KMS-11 (cell line): ENCODE results near the gene REEP1.
A peak's percentile ranks its signal among the peaks of the same experiment; 100 is the strongest.

ENCODE experiments used
- H2AFZ ChIP-seq: fragments of 200-600 bp; sonication (generic); 2 replicates; pipeline ENCODE4 v1.6.1; 2016; ENCODE audit warnings: antibody characterized with exemption, mixed run types, low read depth
- H3K27ac ChIP-seq: fragments of 200-600 bp; sonication (generic); 2 replicates; pipeline ENCODE4 v1.6.1; 2016; ENCODE audit warnings: mild to moderate bottlenecking, mixed run types
- H3K27me3 ChIP-seq: fragments of 200-600 bp; sonication (generic); 2 replicates; pipeline ENCODE4 v1.6.1; 2017; ENCODE audit warnings: mild to moderate bottlenecking, low read depth, mixed run types, moderate library complexity; ENCODE audit not compliant: insufficient read depth
- H3K36me3 ChIP-seq: fragments of 200-600 bp; sonication (generic); 2 replicates; pipeline ENCODE4 v1.6.1; 2017; ENCODE audit warnings: mild to moderate bottlenecking, mixed run types; ENCODE audit not compliant: insufficient read depth
- H3K4me1 ChIP-seq: fragments of 200-600 bp; sonication (generic); 2 replicates; pipeline ENCODE4 v1.6.1; 2016; ENCODE audit warnings: mild to moderate bottlenecking, low read depth, mixed run types; ENCODE audit not compliant: poor library complexity, severe bottlenecking
- H3K4me2 ChIP-seq: fragments of 200-600 bp; sonication (generic); 2 replicates; pipeline ENCODE4 v1.7.0; 2016; ENCODE audit warnings: mild to moderate bottlenecking, mixed run types
- H3K4me3 ChIP-seq: fragments of 200-600 bp; sonication (generic); IDR thresholded peaks from 2 replicates; pipeline ENCODE4 v1.6.1; 2017; ENCODE audit warnings: low read depth, low read length, mixed read lengths; ENCODE audit not compliant: insufficient read depth
- H3K79me2 ChIP-seq: fragments of 200-600 bp; sonication (generic); 2 replicates; pipeline ENCODE4 v1.6.1; 2016; ENCODE audit warnings: low read depth, mixed run types; ENCODE audit not compliant: insufficient read depth
- H3K9ac ChIP-seq: fragments of 200-600 bp; sonication (generic); 2 replicates; pipeline ENCODE4 v1.6.1; 2016; ENCODE audit warnings: mild to moderate bottlenecking, mixed run types
- H4K20me1 ChIP-seq: fragments of 200-600 bp; sonication (generic); 2 replicates; pipeline ENCODE4 v1.6.1; 2016; ENCODE audit warnings: mild to moderate bottlenecking, mixed run types; ENCODE audit not compliant: insufficient read depth
- TF ChIP-seq, protein P1 (sequence below): fragments of 200-600 bp; sonication (generic); conservative IDR thresholded peaks from 2 replicates; pipeline ENCODE4 v1.6.1; 2017; ENCODE audit warnings: low read depth, mild to moderate bottlenecking, antibody characterized with exemption, low read length, moderate library complexity, mixed read lengths

The REEP1 gene

DNA sequence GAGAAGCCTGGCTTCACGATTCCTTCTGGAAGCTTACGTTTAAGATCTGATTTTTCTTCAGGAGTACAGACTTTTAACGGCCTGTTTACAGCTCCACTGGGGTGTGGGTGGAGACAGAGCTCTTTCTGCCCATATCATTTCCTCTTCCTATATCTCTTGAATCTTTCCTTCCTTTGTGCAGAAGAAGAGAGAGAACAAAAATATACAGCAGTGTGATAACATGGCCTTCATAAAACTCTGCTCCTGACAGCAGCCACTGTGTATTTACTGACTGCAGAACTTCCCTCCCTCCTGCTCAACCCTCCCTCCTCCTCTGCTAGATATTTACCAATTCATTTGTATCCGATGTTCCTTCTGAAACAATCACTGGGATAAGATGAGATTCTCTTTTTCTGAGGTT, 34.1 kb upstream of the REEP1 start:
- no peak overlapping the region for H2AFZ ChIP-seq
- H3K27ac ChIP-seq: no peak overlapping the region

DNA sequence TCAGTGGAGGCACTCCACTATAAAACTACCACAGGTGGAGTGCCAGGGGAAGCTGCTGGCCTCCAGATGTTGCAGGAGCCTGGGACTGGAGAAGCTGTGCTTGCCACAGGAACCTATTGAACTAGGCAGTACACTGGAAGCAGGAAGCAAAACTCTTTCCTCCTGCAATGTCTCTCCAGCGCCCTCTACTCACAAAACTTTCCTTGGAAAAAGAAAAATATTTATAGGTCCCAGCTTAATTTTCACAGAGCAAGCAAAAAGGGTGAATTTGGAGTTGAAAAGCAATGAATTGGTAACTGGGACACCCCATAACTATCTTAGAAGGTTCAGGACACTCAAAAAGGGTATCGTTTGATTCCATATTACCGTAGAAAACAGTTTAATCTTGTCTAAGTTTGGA, 33.2 kb upstream of the REEP1 start:
- H3K9ac ChIP-seq: no peak overlapping the region
- TF ChIP-seq, protein P1, sequence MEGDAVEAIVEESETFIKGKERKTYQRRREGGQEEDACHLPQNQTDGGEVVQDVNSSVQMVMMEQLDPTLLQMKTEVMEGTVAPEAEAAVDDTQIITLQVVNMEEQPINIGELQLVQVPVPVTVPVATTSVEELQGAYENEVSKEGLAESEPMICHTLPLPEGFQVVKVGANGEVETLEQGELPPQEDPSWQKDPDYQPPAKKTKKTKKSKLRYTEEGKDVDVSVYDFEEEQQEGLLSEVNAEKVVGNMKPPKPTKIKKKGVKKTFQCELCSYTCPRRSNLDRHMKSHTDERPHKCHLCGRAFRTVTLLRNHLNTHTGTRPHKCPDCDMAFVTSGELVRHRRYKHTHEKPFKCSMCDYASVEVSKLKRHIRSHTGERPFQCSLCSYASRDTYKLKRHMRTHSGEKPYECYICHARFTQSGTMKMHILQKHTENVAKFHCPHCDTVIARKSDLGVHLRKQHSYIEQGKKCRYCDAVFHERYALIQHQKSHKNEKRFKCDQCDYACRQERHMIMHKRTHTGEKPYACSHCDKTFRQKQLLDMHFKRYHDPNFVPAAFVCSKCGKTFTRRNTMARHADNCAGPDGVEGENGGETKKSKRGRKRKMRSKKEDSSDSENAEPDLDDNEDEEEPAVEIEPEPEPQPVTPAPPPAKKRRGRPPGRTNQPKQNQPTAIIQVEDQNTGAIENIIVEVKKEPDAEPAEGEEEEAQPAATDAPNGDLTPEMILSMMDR: no peak
- H3K27me3 ChIP-seq: no peaks in the 10 kb centered on the region
- no peaks in the 10 kb centered on the region for H3K36me3 ChIP-seq
- no peak overlapping the region for H3K4me2 ChIP-seq
- no peak overlapping the region for H3K27ac ChIP-seq
- no peak overlapping the region for H2AFZ ChIP-seq
- no peak overlapping the region for H3K4me3 ChIP-seq
- no peaks in the 10 kb centered on the region for H4K20me1 ChIP-seq
- H3K4me1 ChIP-seq: peaks cover 11% of the 10 kb centered on the region
- H3K79me2 ChIP-seq: no peaks in the 10 kb centered on the region

More for the DNA sequence above, 34.1 kb upstream of the REEP1 start:
- H3K4me3 ChIP-seq: no peak overlapping the region
- H3K4me1 ChIP-seq: peaks cover 11% of the 10 kb centered on the region
- H3K79me2 ChIP-seq: no peaks in the 10 kb centered on the region
- TF ChIP-seq, protein P1: no peak
- no peak overlapping the region for H3K9ac ChIP-seq
- H3K36me3 ChIP-seq: no peaks in the 10 kb centered on the region
- no peaks in the 10 kb centered on the region for H3K27me3 ChIP-seq
- no peaks in the 10 kb centered on the region for H4K20me1 ChIP-seq
- H3K4me2 ChIP-seq: no peak overlapping the region

DNA sequence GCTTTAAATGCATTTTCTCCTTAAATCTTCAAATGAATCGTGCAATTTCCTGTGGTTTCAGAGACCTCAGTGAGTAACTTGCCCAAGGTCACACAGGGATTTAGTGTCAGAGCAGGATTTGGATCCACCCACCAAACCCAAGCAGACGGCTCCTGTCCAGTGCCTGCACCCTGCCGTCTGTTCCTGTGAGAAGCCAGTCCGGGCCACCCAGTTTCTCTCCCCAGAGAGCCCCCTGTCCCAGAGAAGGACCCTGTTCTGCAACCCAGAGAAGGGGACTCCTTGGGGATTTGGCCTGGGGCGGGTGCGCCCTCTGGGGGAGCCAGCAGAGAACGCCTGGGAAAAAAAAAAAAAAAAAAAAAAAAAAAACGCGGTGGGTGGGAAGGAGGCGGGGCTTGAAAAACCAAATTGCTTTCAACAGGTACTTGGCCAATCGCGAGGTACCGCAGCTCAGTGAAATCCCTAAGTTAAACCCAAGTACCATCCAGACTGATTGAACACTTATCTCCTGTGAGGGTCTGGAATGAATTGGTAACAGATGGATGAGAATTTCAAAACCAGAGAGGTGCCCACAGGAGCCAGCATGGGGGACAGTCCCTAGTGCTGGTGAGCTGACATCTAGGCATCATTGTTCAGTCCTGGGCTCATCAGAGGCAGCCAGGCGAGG, 30.9 kb upstream of the REEP1 start:
- H3K27ac ChIP-seq: no peak overlapping the region
- H3K27me3 ChIP-seq: no peaks in the 10 kb centered on the region
- no peak overlapping the region for H3K4me3 ChIP-seq
- H3K79me2 ChIP-seq: no peaks in the 10 kb centered on the region
- no peak overlapping the region for H3K9ac ChIP-seq
- H3K36me3 ChIP-seq: no peaks in the 10 kb centered on the region
- peak overlapping the region; percentile 61 for H3K4me2 ChIP-seq
- peak overlapping the region; percentile 74; the same call in 1 of the 2 replicates for H2AFZ ChIP-seq
- no peaks in the 10 kb centered on the region for H4K20me1 ChIP-seq
- H3K4me1 ChIP-seq: peaks cover 11% of the 10 kb centered on the region
- TF ChIP-seq, protein P1: peak; percentile 93

DNA sequence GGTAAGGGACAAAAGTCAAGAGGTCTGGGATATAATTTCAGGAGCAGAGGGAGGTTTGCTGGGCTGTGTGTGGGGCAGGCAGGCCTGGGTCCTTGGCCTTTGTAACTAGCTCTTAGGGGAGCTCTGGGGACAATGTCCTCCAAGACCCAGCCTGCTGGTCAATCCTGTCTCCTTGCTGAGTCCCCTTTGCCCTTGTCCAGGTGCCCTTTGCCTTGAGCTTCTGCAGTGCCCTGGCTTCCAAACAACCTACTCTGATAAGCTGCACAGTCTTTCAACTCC, 30.0 kb upstream of the REEP1 start:
- Histone ChIP-seq H3K4me2 (no peak overlapping the region), H2AFZ (peak overlapping the region; percentile 74; the same call in 1 of the 2 replicates), H3K4me1 (peaks cover 11% of the 10 kb centered on the region), H3K36me3 (no peaks in the 10 kb centered on the region), H4K20me1 (no peaks in the 10 kb centered on the region), H3K9ac (no peak overlapping the region), H3K27me3 (no peaks in the 10 kb centered on the region), H3K4me3 (no peak overlapping the region), H3K79me2 (no peaks in the 10 kb centered on the region), H3K27ac (no peak overlapping the region)
- TF ChIP-seq, protein P1: no peak
